ENCODE results near the gene ADAM23. TPM values are rescaled to one million over a fixed set of nuclear protein-coding genes. Genes with fewer than 3 reads are reported as not detected.

Gene ADAM23
- polyA plus RNA-seq, 1 donor (not counting 4 experiments of a cell fraction or from before 2014, with no cell fraction given), result 1.3 TPM

GRCh38 chr2:206543073-206543472, 99.7 kb downstream of the ADAM23 start:
- FAIRE-seq (no peak), DNase-seq (ENCODE audit: low read depth, low spot score) (no peak)
- H3K27me3 ChIP-seq (ENCODE audit: control insufficient read depth, extremely low read depth, insufficient read depth, low read length), result no peaks in the 10 kb centered on the region
- dilution Hi-C loops (cut with MboI; ENCODE audit: extremely low pct_ligation_motif_present, low sequenced_read_pairs), result no loop called here
- no peaks in the 10 kb centered on the region for H3K4me1 ChIP-seq (ENCODE audit: control insufficient read depth, extremely low read depth, insufficient read depth, low read length)
- H4K20me1 ChIP-seq (ENCODE audit: control insufficient read depth, extremely low read depth, insufficient read depth, low read length), result no peaks in the 10 kb centered on the region
- H3K4me3 ChIP-seq (ENCODE audit: control insufficient read depth in 2 of 3, extremely low read depth in 1 of 3, insufficient read depth in 2 of 3, low read depth in 1 of 3, low read length in 3 of 3), result no peak overlapping the region
- TF ChIP-seq CTCF (optimal IDR thresholded peaks at IDR 0.05 in 1 of 3, IDR thresholded peaks at IDR 0.05 in 1 of 3, conservative IDR thresholded peaks at IDR 0.05 in 1 of 3; ENCODE audit: extremely low read depth in 1 of 3, insufficient read depth in 2 of 3, low read length in 3 of 3), result no peak
- TF ChIP-seq EZH2 (IDR thresholded peaks at IDR 0.05; ENCODE audit: low read length), result no peak
- H2AFZ ChIP-seq (ENCODE audit: control insufficient read depth, low read length), result no peak overlapping the region
- H3K27ac ChIP-seq (ENCODE audit: control insufficient read depth, insufficient read depth, low read length), result no peak overlapping the region
- H3K9ac ChIP-seq (ENCODE audit: control insufficient read depth, extremely low read depth, insufficient read depth, low read length), result no peak overlapping the region
- no peaks in the 10 kb centered on the region for H3K9me1 ChIP-seq (ENCODE audit: control insufficient read depth, extremely low read depth, insufficient read depth, low read length)
- H3K9me3 ChIP-seq (ENCODE audit: control insufficient read depth, low read depth, low read length), result no peaks in the 10 kb centered on the region
- no peak overlapping the region for H3K4me2 ChIP-seq (ENCODE audit: control insufficient read depth, extremely low read depth, insufficient read depth, low read depth, low read length)
- no peaks in the 10 kb centered on the region for H3K36me3 ChIP-seq (ENCODE audit: control insufficient read depth in 2 of 2, extremely low read depth in 1 of 2, insufficient read depth in 2 of 2, low read length in 2 of 2)
- no peaks in the 10 kb centered on the region for H3K79me2 ChIP-seq (ENCODE audit: control insufficient read depth, insufficient read depth, low read length)

GRCh38 chr2:206548383-206548782, 105.1 kb downstream of the ADAM23 start:
- Histone ChIP-seq H2AFZ (ENCODE audit: control insufficient read depth, low read length) (no peak overlapping the region), H3K9me3 (ENCODE audit: control insufficient read depth, low read depth, low read length) (no peaks in the 10 kb centered on the region), H3K4me2 (ENCODE audit: control insufficient read depth, extremely low read depth, insufficient read depth, low read depth, low read length) (no peak overlapping the region), H3K4me1 (ENCODE audit: control insufficient read depth, extremely low read depth, insufficient read depth, low read length) (no peaks in the 10 kb centered on the region), H3K9me1 (ENCODE audit: control insufficient read depth, extremely low read depth, insufficient read depth, low read length) (no peaks in the 10 kb centered on the region), H3K27me3 (ENCODE audit: control insufficient read depth, extremely low read depth, insufficient read depth, low read length) (no peaks in the 10 kb centered on the region), H3K9ac (ENCODE audit: control insufficient read depth, extremely low read depth, insufficient read depth, low read length) (no peak overlapping the region), H3K36me3 (ENCODE audit: control insufficient read depth in 2 of 2, extremely low read depth in 1 of 2, insufficient read depth in 2 of 2, low read length in 2 of 2) (no peaks in the 10 kb centered on the region), H3K4me3 (ENCODE audit: control insufficient read depth in 2 of 3, extremely low read depth in 1 of 3, insufficient read depth in 2 of 3, low read depth in 1 of 3, low read length in 3 of 3) (no peak overlapping the region), H4K20me1 (ENCODE audit: control insufficient read depth, extremely low read depth, insufficient read depth, low read length) (no peaks in the 10 kb centered on the region), H3K27ac (ENCODE audit: control insufficient read depth, insufficient read depth, low read length) (no peak overlapping the region), H3K79me2 (ENCODE audit: control insufficient read depth, insufficient read depth, low read length) (no peaks in the 10 kb centered on the region)
- FAIRE-seq (no peak), DNase-seq (ENCODE audit: low read depth, low spot score) (no peak)
- TF ChIP-seq EZH2 (IDR thresholded peaks at IDR 0.05; ENCODE audit: low read length), result no peak
- TF ChIP-seq CTCF (optimal IDR thresholded peaks at IDR 0.05 in 1 of 3, IDR thresholded peaks at IDR 0.05 in 1 of 3, conservative IDR thresholded peaks at IDR 0.05 in 1 of 3; ENCODE audit: extremely low read depth in 1 of 3, insufficient read depth in 2 of 3, low read length in 3 of 3), result no peak
- dilution Hi-C loops (cut with MboI; ENCODE audit: extremely low pct_ligation_motif_present, low sequenced_read_pairs), result no loop called here

Measured in keratinocyte (primary cell).